ENCODE measurements around the gene MYO18A.

Gene MYO18A

GRCh38 chr17:29054835-29055234 is 125.4 kb downstream of the MYO18A start:
- no peak for DNase-seq (ENCODE audit: low spot score)

GRCh38 chr17:29051731-29052130 is 128.5 kb downstream of the MYO18A start:
- DNase-seq (ENCODE audit: low spot score), result no peak

GRCh38 chr17:29051194-29051593 is 129.0 kb downstream of the MYO18A start:
- DNase-seq (ENCODE audit: low spot score), result no peak

- DNase-seq (ENCODE audit: low spot score), result no peak
These were observed 130.0 kb downstream of the MYO18A start for GRCh38 chr17:29050176-29050575.

GRCh38 chr17:29049541-29050145 is 130.6 kb downstream of the MYO18A start:
- no peak for DNase-seq (ENCODE audit: low spot score)

GRCh38 chr17:29048440-29049368 is 131.5 kb downstream of the MYO18A start:
- no peak for DNase-seq (ENCODE audit: low spot score)

GRCh38 chr17:29046473-29046839 is 133.7 kb downstream of the MYO18A start:
- DNase-seq (ENCODE audit: low spot score), result no peak

- DNase-seq (ENCODE audit: low spot score), result no peak
These were observed 134.3 kb downstream of the MYO18A start for GRCh38 chr17:29045734-29046472.

GRCh38 chr17:29045026-29045425 is 135.2 kb downstream of the MYO18A start:
- DNase-seq (ENCODE audit: low spot score), result no peak

GRCh38 chr17:29043539-29044145 is 136.6 kb downstream of the MYO18A start:
- peak; percentile 8 for DNase-seq (ENCODE audit: low spot score)

GRCh38 chr17:29042679-29043538 is 137.3 kb downstream of the MYO18A start, which contains the start of gene PIPOX:
TSS of gene PIPOX (plus strand) at chr17:29043141. CDS start at chr17:29043226, 85 bp downstream.
- DNase-seq (ENCODE audit: low spot score), result no peak

GRCh38 chr17:29042026-29042678 is 138.0 kb downstream of the MYO18A start:
- no peak for DNase-seq (ENCODE audit: low spot score)

- no peak for DNase-seq (ENCODE audit: low spot score)
These were observed 138.6 kb downstream of the MYO18A start for GRCh38 chr17:29041571-29041970.

- DNase-seq (ENCODE audit: low spot score), result no peak
These were observed 139.1 kb downstream of the MYO18A start for GRCh38 chr17:29041091-29041490.

- peak; percentile 50 for DNase-seq (ENCODE audit: low spot score)
These were observed 140.2 kb downstream of the MYO18A start for GRCh38 chr17:29039764-29040598.

GRCh38 chr17:29038085-29038795 is 142.0 kb downstream of the MYO18A start:
- DNase-seq (ENCODE audit: low spot score), result no peak

GRCh38 chr17:29037739-29038084 is 142.5 kb downstream of the MYO18A start:
- DNase-seq (ENCODE audit: low spot score), result no peak

- DNase-seq (ENCODE audit: low spot score), result no peak
These were observed 143.6 kb downstream of the MYO18A start for GRCh38 chr17:29036584-29036983.

GRCh38 chr17:29034510-29034909 is 145.7 kb downstream of the MYO18A start:
- DNase-seq (ENCODE audit: low spot score), result no peak
